ENCODE measurements around the gene NADSYN1.

DNA sequence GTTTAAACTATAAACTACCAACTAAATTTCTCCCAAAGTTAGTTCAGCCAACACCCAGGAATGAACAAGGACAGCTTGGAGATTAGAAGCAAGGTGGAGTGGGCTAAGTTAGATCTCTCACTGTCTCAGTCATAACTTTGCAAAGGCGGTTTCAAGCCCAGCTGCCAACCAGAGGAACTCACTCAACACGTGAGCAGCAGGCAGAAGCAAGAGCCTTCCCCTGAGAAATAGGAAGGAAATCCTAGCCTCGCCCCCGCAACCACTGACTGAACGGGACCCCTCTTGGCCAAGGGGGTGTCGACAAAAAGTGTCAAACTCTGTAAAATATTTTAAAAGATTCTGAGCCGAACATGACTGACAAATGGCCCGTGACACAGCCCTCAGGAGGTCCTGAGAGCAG lies 90.9 kb downstream of the NADSYN1 start:
- no peak for TF ChIP-seq POLR2A (IDR thresholded peaks at IDR 0.05)
- TF ChIP-seq, protein P1, sequence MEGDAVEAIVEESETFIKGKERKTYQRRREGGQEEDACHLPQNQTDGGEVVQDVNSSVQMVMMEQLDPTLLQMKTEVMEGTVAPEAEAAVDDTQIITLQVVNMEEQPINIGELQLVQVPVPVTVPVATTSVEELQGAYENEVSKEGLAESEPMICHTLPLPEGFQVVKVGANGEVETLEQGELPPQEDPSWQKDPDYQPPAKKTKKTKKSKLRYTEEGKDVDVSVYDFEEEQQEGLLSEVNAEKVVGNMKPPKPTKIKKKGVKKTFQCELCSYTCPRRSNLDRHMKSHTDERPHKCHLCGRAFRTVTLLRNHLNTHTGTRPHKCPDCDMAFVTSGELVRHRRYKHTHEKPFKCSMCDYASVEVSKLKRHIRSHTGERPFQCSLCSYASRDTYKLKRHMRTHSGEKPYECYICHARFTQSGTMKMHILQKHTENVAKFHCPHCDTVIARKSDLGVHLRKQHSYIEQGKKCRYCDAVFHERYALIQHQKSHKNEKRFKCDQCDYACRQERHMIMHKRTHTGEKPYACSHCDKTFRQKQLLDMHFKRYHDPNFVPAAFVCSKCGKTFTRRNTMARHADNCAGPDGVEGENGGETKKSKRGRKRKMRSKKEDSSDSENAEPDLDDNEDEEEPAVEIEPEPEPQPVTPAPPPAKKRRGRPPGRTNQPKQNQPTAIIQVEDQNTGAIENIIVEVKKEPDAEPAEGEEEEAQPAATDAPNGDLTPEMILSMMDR (IDR thresholded peaks at IDR 0.05) = no peak
